BE2C (cell line): ENCODE data around the gene ZNF609.
"Not testable (repeated sequence)": the region's sequence is repeated elsewhere in the genome, so short reads cannot be mapped to it uniquely, and the experiment has no call there.

Experiments used
- DNase-seq: peaks from one replicate; pipeline ENCODE4 v3.0.0-alpha.2; 2020
- H3K27me3 ChIP-seq: fragments of 250-450 bp; sonication (Bioruptor Pico); 2 replicates; pipeline ENCODE4 v1.5.1; 2020; ENCODE audit warnings: mild to moderate bottlenecking
- H3K36me3 ChIP-seq: fragments of 250-450 bp; sonication (Bioruptor Pico); 2 replicates; pipeline ENCODE4 v1.5.1; 2020; ENCODE audit warnings: mild to moderate bottlenecking
- H3K4me1 ChIP-seq: fragments of 250-450 bp; sonication (Bioruptor Pico); 2 replicates; pipeline ENCODE4 v1.5.1; 2020
- H3K4me3 ChIP-seq: 2 replicates; pipeline ENCODE4 v1.5.1; 2011; ENCODE audit warnings: low read depth, low read length
- H3K9me3 ChIP-seq: fragments of 250-450 bp; sonication (Bioruptor Pico); 2 replicates; pipeline ENCODE4 v1.5.1; 2020
- TF ChIP-seq, protein P1 (sequence below): IDR thresholded peaks from 2 replicates; pipeline ENCODE4 v1.5.1; 2012; ENCODE audit warnings: mild to moderate bottlenecking, low read depth, low read length

The ZNF609 gene

GRCh38 chr15:64485796-64486195 is 25.4 kb downstream of the ZNF609 start:
- Histone ChIP-seq H3K27me3 (no peaks in the 10 kb centered on the region), H3K36me3 (peaks cover 7% of the 10 kb centered on the region), H3K4me1 (no peaks in the 10 kb centered on the region), H3K9me3 (no peaks in the 10 kb centered on the region), H3K4me3 (no peak overlapping the region)
- no peak for DNase-seq
- TF ChIP-seq, protein P1, sequence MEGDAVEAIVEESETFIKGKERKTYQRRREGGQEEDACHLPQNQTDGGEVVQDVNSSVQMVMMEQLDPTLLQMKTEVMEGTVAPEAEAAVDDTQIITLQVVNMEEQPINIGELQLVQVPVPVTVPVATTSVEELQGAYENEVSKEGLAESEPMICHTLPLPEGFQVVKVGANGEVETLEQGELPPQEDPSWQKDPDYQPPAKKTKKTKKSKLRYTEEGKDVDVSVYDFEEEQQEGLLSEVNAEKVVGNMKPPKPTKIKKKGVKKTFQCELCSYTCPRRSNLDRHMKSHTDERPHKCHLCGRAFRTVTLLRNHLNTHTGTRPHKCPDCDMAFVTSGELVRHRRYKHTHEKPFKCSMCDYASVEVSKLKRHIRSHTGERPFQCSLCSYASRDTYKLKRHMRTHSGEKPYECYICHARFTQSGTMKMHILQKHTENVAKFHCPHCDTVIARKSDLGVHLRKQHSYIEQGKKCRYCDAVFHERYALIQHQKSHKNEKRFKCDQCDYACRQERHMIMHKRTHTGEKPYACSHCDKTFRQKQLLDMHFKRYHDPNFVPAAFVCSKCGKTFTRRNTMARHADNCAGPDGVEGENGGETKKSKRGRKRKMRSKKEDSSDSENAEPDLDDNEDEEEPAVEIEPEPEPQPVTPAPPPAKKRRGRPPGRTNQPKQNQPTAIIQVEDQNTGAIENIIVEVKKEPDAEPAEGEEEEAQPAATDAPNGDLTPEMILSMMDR: no peak

DNA sequence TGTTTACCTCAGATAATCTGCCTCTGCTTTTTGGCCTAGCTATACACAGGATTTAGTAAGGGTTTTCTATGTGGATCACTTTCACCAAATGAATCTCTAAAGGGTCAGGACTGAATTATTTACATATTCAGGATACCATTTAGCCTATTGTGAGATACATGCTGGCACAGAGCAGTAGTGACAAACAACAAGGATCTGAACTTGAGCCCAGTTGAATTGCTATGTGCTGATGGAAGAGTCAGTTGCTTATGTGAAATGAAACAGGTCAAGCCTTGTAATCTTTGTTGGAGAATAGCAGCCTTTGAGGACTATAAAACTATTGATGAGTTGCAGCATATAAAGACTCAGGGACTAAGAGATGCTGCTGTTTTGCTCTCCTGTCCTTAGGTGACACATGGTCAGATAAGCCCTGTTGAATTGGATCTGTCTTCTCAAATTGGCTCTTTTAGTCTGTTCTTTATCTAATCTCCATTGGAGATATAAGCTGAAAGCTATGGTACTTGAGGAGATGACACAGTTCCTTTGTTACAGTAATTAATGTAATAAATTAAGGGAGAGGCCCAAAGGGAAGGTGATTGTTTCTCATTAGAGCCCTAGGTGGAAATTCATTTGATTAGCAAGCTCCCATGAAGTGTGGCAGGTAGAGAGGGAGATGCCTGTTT is 30.4 kb downstream of the ZNF609 start:
- no peaks in the 10 kb centered on the region for H3K4me1 ChIP-seq
- DNase-seq: no peak
- H3K36me3 ChIP-seq: peaks cover 3% of the 10 kb centered on the region
- TF ChIP-seq, protein P1: no peak
- H3K27me3 ChIP-seq: no peaks in the 10 kb centered on the region
- H3K4me3 ChIP-seq: no peak overlapping the region
- H3K9me3 ChIP-seq: no peaks in the 10 kb centered on the region

- Histone ChIP-seq H3K9me3 (no peaks in the 10 kb centered on the region), H3K27me3 (no peaks in the 10 kb centered on the region), H3K4me3 (no peak overlapping the region), H3K4me1 (no peaks in the 10 kb centered on the region), H3K36me3 (0 out of 2 replicates have a peak, but pooled peaks cover 4% of the 10 kb centered on the region)
- no peak for DNase-seq
- TF ChIP-seq, protein P1: no peak
Observed at GRCh38 chr15:64493641-64494040, 33.3 kb downstream of the ZNF609 start.

- H3K4me3 ChIP-seq, DNase-seq, H3K27me3 ChIP-seq, H3K9me3 ChIP-seq: not testable (repeated sequence)
- peaks cover 17% of the 10 kb centered on the region for H3K36me3 ChIP-seq
- peaks cover 13% of the 10 kb centered on the region for H3K4me1 ChIP-seq
Observed at GRCh38 chr15:64495968-64496367, 35.6 kb downstream of the ZNF609 start.

GRCh38 chr15:64500695-64501395 is 40.5 kb downstream of the ZNF609 start:
- peaks cover 14% of the 10 kb centered on the region for H3K4me1 ChIP-seq
- no peak for DNase-seq
- TF ChIP-seq, protein P1: no peak
- no peaks in the 10 kb centered on the region for H3K9me3 ChIP-seq
- H3K4me3 ChIP-seq: no peak overlapping the region
- H3K27me3 ChIP-seq: no peaks in the 10 kb centered on the region
- peaks cover 28% of the 10 kb centered on the region for H3K36me3 ChIP-seq

DNA sequence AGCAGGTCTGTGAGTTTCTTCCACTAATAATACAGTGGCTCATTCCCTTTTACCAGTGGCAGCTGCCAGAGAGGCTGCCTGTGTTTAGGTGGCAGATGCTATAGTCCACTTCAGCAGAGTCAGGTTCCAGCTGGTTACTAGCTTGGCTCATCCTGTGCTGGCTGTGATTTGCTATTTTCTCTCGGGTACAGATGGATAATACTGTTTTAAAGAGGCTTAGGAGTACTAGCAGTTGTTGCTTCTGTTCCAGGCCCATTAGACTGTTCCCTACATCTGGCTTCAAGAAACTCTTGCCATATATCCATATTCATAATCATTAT is 41.0 kb downstream of the ZNF609 start:
- TF ChIP-seq, protein P1: no peak
- H3K4me1 ChIP-seq: peaks cover 14% of the 10 kb centered on the region
- H3K9me3 ChIP-seq: no peaks in the 10 kb centered on the region
- H3K27me3 ChIP-seq: no peaks in the 10 kb centered on the region
- no peak overlapping the region for H3K4me3 ChIP-seq
- peaks cover 25% of the 10 kb centered on the region for H3K36me3 ChIP-seq
- DNase-seq: peak; percentile 16
